GM12892 (cell line): ENCODE data around the gene GPC5.

Experiments used
- POLR2A ChIP-seq: IDR thresholded peaks from 2 replicates; pipeline ENCODE4 v1.6.1; 2011; ENCODE audit warnings: low read depth, low read length, control low read depth
- POLR2AphosphoS5 ChIP-seq: IDR thresholded peaks from 2 replicates; pipeline ENCODE4 v1.6.1; 2011; ENCODE audit warnings: low read depth, low read length, control low read depth

- TF ChIP-seq POLR2AphosphoS5 (no peak), POLR2A (no peak)
These were observed 656.0 kb downstream of the GPC5 start for GRCh38 chr13:92054389-92054788.
